MV-4-11 (cell line): ENCODE results near the gene SFXN1.
"Not testable (repeated sequence)": the region's sequence is repeated elsewhere in the genome, so short reads cannot be mapped to it uniquely, and the experiment has no call there.

Experiments
- DNase-seq: peaks from one replicate; lab custom pipeline; 2025; lab: John Stamatoyannopoulos, UW

SFXN1 gene

DNA sequence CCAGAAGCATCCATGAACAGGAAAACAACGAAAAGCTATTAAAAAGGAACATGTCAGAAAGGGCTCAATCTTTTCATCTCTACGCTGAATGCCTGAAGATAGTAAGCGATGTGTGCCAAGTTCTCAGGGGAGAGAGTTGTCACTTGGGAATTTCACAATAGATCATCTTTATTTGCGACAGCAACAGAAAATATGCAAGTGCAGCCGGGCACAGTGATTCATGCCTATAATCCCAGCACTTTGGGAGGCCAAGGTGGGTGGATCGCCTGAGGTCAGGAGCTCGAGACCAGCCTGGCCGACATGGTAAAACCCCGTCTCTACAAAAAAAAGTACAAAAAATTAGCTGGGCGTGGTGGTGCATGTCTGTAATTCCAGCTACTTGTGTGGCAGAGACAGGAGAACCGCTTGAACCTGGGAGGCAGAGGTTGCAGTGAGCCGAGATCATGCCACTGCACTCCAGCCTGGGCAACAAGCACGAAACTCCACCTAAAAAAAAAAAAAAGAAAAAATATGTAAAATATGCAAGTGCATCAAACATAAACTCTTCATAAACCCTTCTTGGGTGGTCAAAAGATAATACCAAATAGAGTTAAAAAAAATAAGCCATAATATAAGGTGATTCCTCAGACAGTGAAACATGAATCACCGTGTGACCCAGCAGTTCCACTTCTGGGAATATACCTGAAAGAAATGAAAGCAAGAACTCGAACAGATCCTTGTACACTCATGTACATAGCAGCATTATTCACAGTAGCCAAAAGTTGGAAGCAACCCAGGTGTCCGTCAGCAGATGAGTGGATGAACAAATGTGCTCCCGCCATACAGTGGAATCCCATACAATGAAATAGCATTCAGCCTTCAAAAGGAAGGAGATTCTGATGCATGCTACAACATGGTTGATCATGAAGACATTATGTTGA lies 16.2 kb downstream of the SFXN1 start:
- no peak for DNase-seq

DNA sequence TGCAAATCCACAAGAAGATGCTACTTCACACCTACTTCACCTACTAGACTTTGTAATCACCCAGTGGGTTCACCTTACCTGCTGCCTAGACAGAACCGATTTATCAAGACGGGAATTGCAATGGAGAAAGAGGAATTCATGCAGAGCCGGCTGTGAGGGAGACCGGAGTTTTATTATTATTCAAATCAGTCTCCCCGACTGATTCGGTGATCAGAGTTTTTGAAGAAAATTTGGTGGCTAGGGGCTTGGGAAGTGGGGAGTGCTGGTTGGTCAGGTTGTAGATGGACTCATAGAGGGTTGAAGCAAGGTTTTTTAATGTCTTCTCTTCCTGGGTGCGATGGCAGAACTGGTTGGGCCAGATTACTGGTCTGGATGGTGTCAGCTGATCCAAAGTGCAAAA lies 23.4 kb downstream of the SFXN1 start:
- no peak for DNase-seq

DNA sequence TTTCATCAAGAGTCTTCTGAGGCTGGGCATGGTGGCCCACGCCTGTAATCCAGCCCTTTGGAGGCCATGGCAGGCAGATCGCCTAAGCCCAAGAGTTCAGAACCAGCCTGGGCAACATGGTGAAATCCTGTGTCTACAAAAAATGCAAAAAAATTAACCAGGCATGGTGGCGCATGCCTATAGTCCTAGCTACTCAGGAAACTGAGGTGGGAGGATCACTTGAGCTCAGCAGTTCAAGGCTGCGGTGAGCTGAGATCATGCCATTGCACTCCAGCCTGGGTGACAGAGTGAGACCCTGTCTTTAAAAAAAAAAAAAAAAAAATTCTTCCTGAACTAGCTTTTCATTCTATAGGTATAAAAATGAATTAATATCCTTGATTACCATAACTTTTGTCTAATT lies 29.3 kb downstream of the SFXN1 start:
- not testable (repeated sequence) for DNase-seq

DNA sequence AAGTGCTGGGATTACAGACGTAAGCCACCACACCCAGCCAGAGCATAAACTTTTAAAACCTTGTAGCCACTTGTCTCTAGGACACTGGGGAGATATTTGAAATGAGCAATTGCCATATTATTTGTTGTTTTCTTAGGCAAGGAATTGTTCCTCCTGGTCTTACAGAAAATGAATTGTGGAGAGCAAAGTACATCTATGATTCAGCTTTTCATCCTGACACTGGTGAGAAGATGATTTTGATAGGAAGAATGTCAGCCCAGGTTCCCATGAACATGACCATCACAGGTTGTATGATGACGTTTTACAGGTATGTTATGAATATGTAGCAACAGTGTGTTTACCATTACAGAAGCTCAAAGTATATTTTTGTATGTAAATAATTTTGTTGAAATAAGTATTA lies 30.5 kb downstream of the SFXN1 start:
- DNase-seq: no peak

DNA sequence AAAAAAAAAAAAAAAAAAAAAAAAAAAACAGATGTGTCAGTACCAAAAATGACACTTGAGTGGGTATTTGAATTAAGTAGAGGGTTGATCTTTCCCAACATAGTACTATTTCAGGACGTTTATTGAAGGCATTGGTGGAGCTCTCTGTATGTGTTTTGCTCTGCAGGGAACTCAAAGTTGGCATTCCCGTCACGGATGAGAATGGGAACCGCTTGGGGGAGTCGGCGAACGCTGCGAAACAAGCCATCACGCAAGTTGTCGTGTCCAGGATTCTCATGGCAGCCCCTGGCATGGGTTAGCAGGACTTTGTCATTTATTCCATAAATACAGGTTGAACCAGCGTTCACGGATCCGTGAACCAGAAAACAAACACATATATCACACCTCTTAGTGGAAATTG lies 34.9 kb downstream of the SFXN1 start:
- DNase-seq: no peak

DNA sequence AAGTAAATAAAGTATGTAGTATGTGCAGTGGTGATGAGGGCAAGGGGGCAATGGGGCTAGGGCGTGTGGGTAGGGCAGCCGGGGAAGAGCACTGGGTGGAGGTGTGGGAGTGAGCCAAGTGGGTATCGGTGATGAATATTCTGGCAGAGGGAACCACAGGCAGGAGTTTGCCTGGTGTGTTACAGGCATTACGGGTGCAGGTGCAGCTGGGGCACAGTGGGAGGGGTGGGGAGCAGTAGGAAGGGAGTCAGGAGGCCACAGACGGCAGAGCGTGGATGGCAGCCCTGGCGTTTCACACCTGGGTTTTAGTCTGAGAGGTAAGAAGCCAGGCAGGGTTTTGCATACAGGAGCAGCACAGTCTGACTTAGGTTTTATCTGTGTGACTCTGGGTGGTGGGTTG lies 35.4 kb downstream of the SFXN1 start:
- DNase-seq: no peak

DNA sequence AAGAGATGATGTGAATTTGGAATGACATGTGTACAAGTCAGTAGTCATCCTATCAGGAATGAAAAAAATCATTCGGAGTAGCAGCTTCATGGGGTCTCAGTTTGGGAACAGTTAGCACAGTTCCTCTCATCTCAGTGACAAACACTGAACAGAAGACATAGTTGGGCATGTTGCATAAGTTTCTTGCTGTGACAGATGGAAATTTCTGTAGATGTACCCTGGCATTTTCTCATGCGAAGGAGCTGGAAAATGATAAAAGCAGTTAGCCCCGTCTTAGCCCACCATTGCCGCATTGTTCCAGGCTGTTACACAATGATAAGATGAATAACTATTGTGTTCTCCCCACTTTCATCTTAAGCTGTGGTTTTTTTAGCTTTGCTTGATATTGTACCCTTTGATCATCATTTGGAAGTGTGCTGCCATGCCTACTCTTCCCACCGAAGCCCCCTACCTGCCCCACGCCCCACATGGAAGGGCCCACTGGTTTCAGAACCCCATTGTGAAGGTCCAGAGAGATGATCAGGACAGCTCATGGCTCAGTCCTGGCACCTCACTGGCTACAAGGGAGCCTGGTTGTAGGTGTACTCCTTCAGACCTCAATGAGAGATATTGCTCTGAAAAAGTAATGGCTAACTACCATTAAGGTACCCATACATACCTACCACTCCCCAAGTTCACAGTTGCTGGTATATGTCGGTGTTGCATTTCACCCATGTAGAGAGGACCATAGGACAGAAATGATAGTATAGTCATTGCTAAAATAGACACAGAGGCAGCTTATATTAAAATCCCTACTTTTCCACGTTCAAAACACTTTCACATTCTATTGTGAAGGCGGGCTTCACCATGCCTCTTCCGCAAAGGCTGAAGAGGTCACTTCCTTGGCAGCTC lies 38.8 kb downstream of the SFXN1 start:
- no peak for DNase-seq

DNA sequence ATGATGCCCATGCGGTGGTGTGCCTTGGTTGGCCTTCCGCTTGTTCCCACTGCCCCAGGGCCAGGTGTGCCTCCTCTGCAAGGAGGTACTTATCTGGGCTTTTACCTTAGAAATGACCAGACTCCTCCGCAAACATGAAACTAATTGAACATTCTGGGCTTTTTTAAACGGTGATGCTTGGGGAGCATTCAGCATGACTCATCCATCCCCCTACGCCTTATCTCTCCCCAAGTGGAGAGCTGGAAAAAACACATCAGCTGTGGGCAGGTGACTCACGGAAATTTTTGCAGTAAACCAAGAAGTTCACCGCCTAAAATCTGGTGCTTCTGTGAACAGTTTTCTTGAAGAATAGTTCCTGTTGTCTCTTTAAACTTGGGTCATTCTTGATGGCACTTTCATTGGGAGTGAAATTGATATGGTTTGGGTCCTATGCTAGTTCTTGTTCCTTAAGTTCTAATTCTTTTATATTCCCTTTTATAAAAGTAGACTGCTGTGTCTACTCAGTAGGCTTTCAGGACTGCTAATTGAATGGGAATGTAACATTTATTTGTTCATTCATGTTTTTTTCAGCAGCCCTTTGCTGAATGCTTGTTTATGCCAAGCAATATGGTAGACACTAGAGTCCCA lies 39.6 kb downstream of the SFXN1 start:
- DNase-seq: no peak

DNA sequence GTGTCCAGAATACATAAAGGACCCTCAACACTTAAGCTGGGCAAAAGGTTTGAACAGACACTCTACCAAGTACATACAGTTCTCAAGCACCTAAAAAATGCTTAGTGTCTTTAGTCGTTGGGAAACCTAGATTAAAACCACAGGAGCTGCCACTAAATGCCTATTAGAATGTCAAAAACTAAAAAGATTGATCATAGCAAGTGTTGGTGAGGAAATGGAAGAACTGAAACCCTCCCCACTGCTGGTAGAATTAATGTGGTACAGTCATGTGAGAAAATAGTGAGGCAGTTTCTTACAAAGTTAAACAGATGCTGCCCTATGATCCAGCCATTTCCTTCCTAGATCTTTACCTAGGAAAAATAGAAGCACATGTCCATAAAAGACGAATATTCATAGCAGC lies 40.6 kb downstream of the SFXN1 start:
- DNase-seq: no peak

DNA sequence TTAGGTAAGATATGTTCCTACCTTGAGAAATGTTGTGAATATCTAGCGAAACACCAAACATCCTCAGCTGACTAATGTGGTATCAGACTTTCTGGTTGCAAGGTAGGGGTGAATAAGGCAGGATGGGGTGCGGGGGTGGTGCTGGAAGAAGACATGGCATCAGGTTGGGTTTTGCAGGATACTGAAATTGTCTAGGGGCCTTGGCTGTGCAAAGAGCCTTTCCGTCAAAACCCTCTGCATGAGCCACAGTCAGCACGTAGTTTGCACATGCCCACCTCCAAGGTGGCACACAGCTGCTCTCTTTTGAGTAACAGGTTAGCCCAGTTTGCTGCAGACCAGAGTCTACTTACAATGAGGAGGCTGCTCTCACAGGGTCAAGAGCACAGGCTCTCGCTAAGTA lies 42.0 kb downstream of the SFXN1 start:
- no peak for DNase-seq

DNA sequence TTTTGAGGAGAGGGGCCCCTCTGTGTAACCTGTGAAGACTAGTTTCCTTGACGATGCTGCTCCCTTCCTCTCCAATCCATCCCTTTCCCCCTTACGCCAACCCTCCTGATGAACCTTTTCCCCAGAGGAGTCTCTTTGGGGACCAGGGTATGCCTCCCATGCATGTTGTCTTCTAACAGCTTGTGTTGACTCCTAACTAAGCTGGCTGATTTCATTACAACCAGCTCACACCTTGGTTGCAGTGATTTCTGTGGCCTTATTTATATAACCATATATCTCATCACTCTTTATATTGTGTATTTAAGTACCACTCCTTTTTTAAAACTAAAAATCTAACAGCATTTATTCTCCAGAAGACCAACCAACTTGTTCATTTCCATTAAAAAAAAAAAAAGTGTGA lies 42.5 kb downstream of the SFXN1 start:
- no peak for DNase-seq

DNA sequence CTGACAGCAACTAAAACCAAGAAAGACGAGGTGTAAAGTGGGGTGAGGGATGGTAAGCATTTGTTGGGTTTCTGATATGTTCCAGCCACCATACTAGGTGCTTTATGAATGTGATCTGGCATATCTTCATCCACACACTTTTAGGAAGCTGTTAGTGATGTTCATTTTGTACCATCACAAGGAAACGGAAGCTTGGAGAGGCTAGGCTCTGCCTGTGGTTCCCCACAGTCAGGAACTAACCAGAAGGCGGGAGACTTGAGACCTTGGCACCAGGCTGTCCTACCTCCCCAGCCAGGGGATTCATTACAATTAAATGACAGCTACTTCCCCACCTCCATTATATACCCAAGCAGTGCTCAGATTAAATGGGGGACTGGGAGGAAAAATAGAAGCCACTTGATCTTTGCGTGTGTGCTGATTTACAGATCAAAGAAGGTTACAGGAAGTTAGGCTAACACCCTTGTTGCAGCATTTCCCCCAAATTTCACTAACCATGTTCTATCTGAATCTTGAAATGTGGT lies 43.0 kb downstream of the SFXN1 start:
- DNase-seq: no peak

DNA sequence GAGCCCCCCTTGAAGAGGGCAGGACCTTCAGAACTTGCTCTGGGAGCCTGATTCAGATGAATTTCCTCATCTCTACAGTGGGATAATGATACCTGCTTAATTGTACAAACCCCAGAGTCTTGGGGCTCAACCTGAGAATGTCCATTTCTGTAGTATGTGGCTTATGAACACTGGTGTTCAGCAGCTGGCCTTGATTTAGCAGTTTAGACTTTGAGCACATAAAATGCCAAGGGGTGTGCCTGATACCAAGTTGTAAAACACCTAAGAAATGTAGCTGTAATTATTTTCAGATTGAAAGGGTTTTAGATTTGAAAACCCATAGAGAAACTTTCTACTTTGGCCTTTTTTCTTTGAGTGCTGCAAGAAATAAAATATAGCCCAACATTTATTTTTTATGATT lies 44.9 kb downstream of the SFXN1 start:
- DNase-seq: no peak

DNA sequence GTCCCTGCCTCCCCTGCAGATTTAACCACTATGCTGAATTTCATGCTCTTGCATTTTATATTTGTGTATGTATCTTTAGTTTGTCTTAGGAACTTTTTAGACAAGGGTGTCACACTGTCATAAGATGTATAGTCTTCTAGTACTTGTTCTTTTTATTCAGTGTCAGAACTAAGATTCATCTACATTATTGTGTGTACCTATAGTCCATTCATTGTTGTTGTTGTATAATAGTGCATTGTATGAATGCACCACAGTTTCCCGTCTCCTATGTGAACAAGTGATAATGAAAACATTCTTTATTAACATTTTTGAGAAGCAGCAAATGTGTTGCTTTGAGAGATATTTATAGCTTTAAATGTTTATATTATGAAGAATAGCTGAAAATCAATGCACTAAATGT lies 45.9 kb downstream of the SFXN1 start:
- no peak for DNase-seq

DNA sequence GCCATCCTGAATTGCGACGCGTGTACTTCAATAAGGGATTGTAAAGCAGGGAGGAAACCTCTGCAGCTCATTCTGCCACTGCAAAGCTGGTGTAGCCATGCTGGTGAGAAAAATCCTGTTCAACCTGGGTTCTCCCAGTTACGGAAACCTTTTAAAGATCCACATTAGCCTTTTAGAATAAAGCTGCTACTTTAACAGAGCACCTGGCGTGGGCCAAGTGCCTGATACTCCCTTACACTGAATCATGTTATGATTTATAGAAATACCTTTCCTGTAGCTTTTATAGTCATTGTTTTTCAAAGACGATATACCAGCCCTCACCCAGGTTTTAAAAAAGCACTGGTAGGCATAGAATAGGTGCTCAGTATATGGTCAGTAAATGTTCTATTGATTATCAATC lies 48.3 kb downstream of the SFXN1 start:
- DNase-seq: no peak

DNA sequence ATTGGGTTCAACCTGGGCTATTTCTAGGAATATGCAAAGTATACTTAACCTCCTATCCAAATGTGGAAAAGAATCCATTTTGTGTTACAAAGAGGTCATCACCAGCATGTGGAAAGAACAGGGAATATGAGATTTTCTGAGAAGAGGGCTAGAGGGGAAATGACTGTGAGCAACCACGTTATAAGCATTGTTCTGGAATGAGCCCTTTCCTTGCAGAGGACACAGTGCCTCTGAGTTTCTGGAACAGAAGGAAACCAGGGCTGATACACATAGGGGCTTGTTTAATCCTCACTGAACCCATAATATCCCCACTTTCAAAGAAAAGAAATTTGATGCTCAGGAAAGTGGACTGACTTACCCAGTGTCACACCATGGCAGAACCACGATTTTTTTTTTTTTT lies 53.0 kb downstream of the SFXN1 start:
- no peak for DNase-seq

DNA sequence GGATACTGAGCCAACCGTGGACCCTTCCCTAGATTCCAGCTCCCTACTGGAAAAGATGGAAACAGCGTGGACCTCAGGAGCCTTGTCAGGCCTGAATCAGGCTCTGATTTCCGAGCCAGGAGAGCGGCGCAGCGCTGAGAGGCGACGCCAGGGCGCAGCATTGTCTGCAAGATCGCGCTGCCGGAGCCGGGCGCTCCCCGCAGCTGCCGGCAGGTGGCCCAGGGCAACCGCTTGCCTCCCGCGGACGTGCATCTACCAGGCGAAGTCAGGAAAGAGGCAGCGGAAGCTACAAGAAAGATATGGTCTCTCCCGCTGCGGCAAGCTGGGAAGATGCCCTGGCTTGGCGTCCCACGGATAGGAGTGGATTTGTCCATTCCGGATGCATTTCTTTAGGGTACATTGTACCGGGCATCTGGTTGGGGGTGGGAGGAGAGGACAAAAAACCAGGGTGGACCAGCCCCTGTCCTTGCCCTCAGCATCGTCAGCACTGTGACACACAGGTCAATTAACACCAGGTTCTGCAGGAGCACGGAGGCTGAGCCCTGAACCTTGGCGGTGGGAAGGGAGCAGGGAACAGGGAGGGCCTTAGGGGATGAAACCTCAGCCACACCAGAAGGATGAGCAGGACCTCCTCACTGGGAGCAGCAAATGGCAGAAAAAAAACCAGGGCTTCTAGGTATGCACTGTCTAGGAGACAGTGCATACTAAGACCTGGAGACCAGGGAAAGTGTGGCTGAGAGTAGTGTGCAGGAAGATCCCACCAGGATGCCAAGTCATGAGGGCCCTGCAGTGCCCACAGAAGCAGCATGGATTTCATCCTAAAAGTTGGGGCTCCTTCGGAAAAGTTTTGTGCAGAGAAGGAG lies 55.9 kb downstream of the SFXN1 start:
- peak; percentile 72 for DNase-seq

DNA sequence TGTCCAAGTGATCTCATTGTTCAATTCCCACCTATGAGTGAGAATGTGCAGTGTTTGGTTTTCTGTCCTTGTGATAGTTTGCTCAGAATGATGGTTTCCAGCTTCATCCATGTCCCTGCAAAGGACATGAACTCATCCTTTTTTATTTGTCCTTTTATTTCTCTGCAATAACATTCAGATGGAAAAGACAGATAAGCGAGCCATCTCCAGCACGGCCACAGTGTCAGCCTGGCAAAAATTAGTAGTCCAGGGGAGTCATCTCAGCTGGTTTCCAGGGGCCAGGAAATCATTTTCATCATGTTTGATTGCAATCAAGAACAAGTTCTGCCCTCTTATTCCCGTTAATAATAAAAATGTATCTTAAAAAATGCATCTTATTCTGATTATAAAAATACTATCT lies 57.0 kb downstream of the SFXN1 start:
- not testable (repeated sequence) for DNase-seq

DNA sequence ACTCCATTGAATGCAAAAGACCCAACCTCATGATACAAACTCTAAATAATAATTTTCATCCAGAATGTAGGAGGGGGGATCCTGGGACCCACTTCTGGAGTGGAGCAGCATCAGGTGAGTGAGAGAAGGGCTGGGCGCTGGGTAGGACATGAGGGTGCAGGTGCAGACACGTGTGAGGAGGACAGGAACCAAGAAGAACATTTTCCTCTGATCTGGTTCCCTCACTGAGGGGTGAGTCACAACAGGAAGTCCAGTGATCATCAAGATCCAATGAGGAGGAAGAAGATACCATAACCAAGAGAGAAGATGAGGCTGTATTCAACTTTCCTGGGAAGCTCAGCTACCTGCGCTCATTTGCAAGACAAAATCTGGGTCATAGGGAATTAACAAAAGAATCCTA lies 57.4 kb downstream of the SFXN1 start:
- peak; percentile 26 for DNase-seq

DNA sequence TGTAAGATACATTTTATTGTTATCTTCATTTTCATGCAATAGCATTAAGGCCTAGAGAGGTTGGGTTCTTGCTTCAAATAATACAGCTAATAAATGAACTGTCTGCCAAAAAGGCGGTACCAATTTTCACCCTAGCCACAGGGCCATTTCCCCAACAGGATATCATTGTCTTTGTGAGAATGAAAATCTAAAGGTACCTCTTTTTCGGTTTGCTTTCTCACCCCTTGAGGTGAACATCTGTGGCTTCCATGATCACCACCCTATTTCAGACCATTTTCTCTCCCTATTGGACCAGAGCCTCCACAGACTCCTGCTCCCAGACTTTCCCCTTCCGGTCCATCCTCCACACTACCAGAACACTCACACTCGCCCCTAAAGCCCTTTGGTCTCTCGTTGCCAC lies 60.2 kb downstream of the SFXN1 start:
- no peak for DNase-seq

DNA sequence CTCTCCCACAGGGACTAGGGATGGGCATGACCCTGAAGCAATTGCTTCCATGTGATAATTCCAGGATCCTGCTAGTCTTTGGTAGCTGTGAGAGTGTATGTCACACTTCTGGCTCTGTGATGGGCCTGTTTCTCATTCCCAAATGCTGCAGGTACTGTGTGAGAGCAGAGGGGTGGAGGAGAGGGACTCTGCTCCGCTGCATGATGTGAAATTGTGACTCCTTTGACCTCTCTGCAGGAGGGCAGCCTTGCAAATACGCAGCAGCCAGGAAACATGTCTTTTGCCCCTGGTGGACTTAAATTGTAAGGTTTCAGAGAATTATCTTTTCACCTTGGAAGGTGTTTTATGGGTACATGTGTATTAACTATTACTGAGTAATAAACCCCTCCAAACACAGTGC lies 61.6 kb downstream of the SFXN1 start:
- DNase-seq: no peak
